ENCODE measurements around the gene MECP2. TPM values are rescaled to one million over a fixed set of nuclear protein-coding genes. Genes with fewer than 3 reads are reported as not detected.
"Not testable (repeated sequence)": the region's sequence is repeated elsewhere in the genome, so short reads cannot be mapped to it uniquely, and the experiment has no call there.

MECP2 gene
- total RNA-seq, 1 donor from 2014 or later, result 26.7 TPM

- Histone ChIP-seq H3K9ac (no peak overlapping the region), H3K4me2 (no peak overlapping the region), H3F3A (ENCODE audit: low read depth) (no peaks in the 10 kb centered on the region), H3K27ac (no peak overlapping the region), H3K27me3 (no peaks in the 10 kb centered on the region), H3K4me3 (no peak overlapping the region), H4K20me1 (ENCODE audit: low read depth) (no peaks in the 10 kb centered on the region), H2AFZ (replicated peaks) (no peak overlapping the region), H3K9me3 (ENCODE audit: low read depth) (no peaks in the 10 kb centered on the region), H3K4me1 (no peaks in the 10 kb centered on the region), H3K79me2 (ENCODE audit: low read depth) (no peaks in the 10 kb centered on the region), H3K36me3 (no peaks in the 10 kb centered on the region)
- H3K4me1 Mint-ChIP-seq, result peaks cover 22% of the 10 kb centered on the region
- peaks cover 5% of the 10 kb centered on the region for H3K27me3 Mint-ChIP-seq (ENCODE audit: insufficient read depth, low read depth)
- peaks cover 6% of the 10 kb centered on the region for H3K36me3 Mint-ChIP-seq
- H3K4me3 Mint-ChIP-seq, result no peak overlapping the region
- DNase-seq (ENCODE audit: low spot score), result no peak
- H3K9me3 Mint-ChIP-seq, result no peaks in the 10 kb centered on the region
- H3K27ac Mint-ChIP-seq, result peak overlapping the region; percentile 90
- TF ChIP-seq, protein P1, sequence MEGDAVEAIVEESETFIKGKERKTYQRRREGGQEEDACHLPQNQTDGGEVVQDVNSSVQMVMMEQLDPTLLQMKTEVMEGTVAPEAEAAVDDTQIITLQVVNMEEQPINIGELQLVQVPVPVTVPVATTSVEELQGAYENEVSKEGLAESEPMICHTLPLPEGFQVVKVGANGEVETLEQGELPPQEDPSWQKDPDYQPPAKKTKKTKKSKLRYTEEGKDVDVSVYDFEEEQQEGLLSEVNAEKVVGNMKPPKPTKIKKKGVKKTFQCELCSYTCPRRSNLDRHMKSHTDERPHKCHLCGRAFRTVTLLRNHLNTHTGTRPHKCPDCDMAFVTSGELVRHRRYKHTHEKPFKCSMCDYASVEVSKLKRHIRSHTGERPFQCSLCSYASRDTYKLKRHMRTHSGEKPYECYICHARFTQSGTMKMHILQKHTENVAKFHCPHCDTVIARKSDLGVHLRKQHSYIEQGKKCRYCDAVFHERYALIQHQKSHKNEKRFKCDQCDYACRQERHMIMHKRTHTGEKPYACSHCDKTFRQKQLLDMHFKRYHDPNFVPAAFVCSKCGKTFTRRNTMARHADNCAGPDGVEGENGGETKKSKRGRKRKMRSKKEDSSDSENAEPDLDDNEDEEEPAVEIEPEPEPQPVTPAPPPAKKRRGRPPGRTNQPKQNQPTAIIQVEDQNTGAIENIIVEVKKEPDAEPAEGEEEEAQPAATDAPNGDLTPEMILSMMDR (IDR thresholded peaks at IDR 0.05), result no peak
- TF ChIP-seq EZH2 (IDR thresholded peaks at IDR 0.05) (no peak), EZH2phosphoT487 (IDR thresholded peaks at IDR 0.05) (no peak)
Measured at GRCh38 chrX:153981771-153982533, 115.6 kb downstream of the MECP2 start.

- Mint-ChIP-seq H3K9me3 (no peaks in the 10 kb centered on the region), H3K27ac (peak overlapping the region; percentile 90), H3K4me1 (peaks cover 22% of the 10 kb centered on the region), H3K27me3 (ENCODE audit: insufficient read depth, low read depth) (peaks cover 5% of the 10 kb centered on the region), H3K4me3 (peak overlapping the region; percentile 29), H3K36me3 (peaks cover 6% of the 10 kb centered on the region)
- no peaks in the 10 kb centered on the region for H3K9me3 ChIP-seq (ENCODE audit: low read depth)
- H3K27me3 ChIP-seq, result no peaks in the 10 kb centered on the region
- H4K20me1 ChIP-seq (ENCODE audit: low read depth), result no peaks in the 10 kb centered on the region
- no peaks in the 10 kb centered on the region for H3K4me1 ChIP-seq
- H3K9ac ChIP-seq, result no peak overlapping the region
- H2AFZ ChIP-seq (replicated peaks), result no peak overlapping the region
- TF ChIP-seq EZH2 (IDR thresholded peaks at IDR 0.05) (no peak), EZH2phosphoT487 (IDR thresholded peaks at IDR 0.05) (no peak)
- TF ChIP-seq, protein P1 (IDR thresholded peaks at IDR 0.05), result no peak
- no peak for DNase-seq (ENCODE audit: low spot score)
- no peaks in the 10 kb centered on the region for H3K79me2 ChIP-seq (ENCODE audit: low read depth)
- H3K36me3 ChIP-seq, result no peaks in the 10 kb centered on the region
- no peak overlapping the region for H3K4me2 ChIP-seq
- no peak overlapping the region for H3K27ac ChIP-seq
- H3K4me3 ChIP-seq, result no peak overlapping the region
- no peaks in the 10 kb centered on the region for H3F3A ChIP-seq (ENCODE audit: low read depth)
Measured at GRCh38 chrX:153981231-153981630, 116.3 kb downstream of the MECP2 start.

- H3K9me3 ChIP-seq (ENCODE audit: low read depth); H3K27ac Mint-ChIP-seq; H3K9me3 Mint-ChIP-seq; H3K4me3 Mint-ChIP-seq; H3K4me1 ChIP-seq; H4K20me1 ChIP-seq (ENCODE audit: low read depth); H2AFZ ChIP-seq (replicated peaks); H3K27ac ChIP-seq; H3K4me2 ChIP-seq; H3K27me3 Mint-ChIP-seq (ENCODE audit: insufficient read depth, low read depth); H3K4me3 ChIP-seq; H3F3A ChIP-seq (ENCODE audit: low read depth); H3K36me3 ChIP-seq; DNase-seq (ENCODE audit: low spot score); H3K9ac ChIP-seq; H3K27me3 ChIP-seq; H3K79me2 ChIP-seq (ENCODE audit: low read depth); H3K36me3 Mint-ChIP-seq: not testable (repeated sequence)
- peaks cover 23% of the 10 kb centered on the region for H3K4me1 Mint-ChIP-seq
Measured at GRCh38 chrX:153980394-153980793, 117.1 kb downstream of the MECP2 start.

GRCh38 chrX:153974726-153975286 is 122.7 kb downstream of the MECP2 start:
- TF ChIP-seq, protein P1 (IDR thresholded peaks at IDR 0.05), result no peak
- no peak for TF ChIP-seq EZH2phosphoT487 (IDR thresholded peaks at IDR 0.05)
- TF ChIP-seq EZH2 (IDR thresholded peaks at IDR 0.05), result no peak
- Histone ChIP-seq H2AFZ (replicated peaks) (no peak overlapping the region), H3K27ac (no peak overlapping the region), H3K9me3 (ENCODE audit: low read depth) (no peaks in the 10 kb centered on the region), H3K27me3 (no peaks in the 10 kb centered on the region), H3K4me3 (no peak overlapping the region), H3K4me2 (no peak overlapping the region), H3K79me2 (ENCODE audit: low read depth) (peaks cover 9% of the 10 kb centered on the region), H4K20me1 (ENCODE audit: low read depth) (peaks cover 3% of the 10 kb centered on the region), H3F3A (ENCODE audit: low read depth) (peaks cover 30% of the 10 kb centered on the region), H3K36me3 (no peaks in the 10 kb centered on the region), H3K9ac (no peak overlapping the region), H3K4me1 (peaks cover 2% of the 10 kb centered on the region)
- peaks cover 4% of the 10 kb centered on the region for H3K36me3 Mint-ChIP-seq
- peaks cover 10% of the 10 kb centered on the region for H3K27me3 Mint-ChIP-seq (ENCODE audit: insufficient read depth, low read depth)
- H3K4me3 Mint-ChIP-seq, result peak overlapping the region; percentile 92
- H3K9me3 Mint-ChIP-seq, result no peaks in the 10 kb centered on the region
- peak overlapping the region; percentile 43 for H3K27ac Mint-ChIP-seq
- DNase-seq (ENCODE audit: low spot score), result no peak
- peaks cover 25% of the 10 kb centered on the region for H3K4me1 Mint-ChIP-seq

Data from neural progenitor cell (in vitro differentiated cells).